NOMO-1 treated with DMSO at 0.1 percent for 48 hours (cell line): ENCODE results near the gene CIB1.
"Not testable (repeated sequence)": the region's sequence is repeated elsewhere in the genome, so short reads cannot be mapped to it uniquely, and the experiment has no call there.

Source experiments
- DNase-seq: peaks from one replicate; lab custom pipeline; 2025; ENCODE audit not compliant: unreplicated experiment; lab: John Stamatoyannopoulos, UW

The CIB1 gene

DNA sequence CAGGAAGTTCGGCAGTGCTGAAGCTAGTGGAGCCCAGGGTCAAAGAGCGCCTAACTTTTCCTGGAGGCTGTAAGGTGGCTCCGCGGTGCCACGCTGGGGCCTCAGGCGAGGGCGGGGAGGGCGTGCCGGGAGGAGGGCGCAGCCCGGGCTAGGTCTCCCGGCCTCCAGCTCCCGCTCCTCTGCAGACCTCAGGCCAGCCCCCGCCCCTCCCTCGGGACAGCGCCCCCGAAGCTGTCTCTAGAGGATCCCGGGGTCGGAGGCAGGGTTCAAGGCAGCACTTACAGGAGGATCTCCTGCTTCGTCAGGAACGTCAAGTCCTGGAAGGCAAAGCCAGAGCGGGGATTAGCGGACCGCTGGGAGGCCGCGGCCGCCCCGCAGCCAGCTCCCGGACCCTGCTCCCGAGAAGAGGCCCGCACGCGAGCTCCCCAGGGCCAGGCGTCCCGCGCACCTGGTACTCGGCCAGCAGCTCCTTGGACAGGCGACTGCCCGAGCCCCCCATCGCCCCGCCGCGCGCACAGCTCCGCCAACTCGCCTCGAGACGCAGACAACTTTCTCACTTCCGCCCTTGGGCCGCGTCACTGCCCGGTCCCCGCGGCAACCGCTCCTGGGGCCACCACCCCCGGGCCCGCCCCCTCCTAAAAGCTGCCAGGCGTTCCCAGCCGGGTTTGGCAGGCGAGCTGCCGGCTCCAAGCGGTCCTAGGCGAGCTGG, at the start of gene CIB1:
Gene CIB1, minus strand, starts transcription at position 555 of the 709 bp plus-strand sequence. Its CDS starts 56 bp downstream, at position 499.
- DNase-seq = peak; percentile 96

DNA sequence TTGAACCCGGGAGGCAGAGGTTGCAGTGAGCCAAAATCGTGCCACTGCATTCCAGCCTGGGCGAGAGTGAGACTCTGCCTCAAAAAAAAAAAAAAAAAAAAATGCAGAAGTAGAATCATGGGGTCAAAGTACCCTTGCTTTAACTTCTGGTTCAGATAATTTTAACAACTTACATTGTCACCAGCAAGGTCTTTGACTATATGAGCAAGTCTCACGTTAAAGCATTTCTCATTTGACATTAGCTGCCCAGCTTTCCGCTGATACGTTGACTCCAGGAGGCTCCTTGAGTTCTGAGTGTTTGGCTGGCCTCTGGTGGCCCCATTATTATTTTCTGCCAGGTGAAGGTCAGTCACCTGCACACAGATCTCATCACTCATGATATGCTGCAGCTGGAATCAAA, 47.9 kb upstream of the CIB1 start:
- peak; percentile 67 for DNase-seq

DNA sequence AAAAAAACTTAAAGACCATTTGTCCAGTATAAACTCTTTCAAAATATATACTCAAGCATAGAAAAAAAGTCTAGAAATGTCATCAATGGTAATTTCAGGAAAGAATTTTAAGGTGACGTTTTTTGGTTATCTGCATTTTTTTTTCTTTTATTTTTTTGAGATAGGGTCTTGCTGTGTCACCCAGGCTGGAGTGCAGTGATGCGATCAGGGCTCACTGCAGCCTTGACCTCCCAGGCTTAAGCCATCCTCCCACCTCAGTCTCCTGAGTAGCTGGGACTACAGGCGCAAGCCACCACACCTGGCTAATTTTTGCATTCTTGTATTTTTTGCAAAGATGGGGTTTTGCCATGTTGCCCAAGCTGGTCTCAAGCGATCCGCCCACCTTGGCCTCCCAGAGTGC, 47.0 kb upstream of the CIB1 start:
- not testable (repeated sequence) for DNase-seq

DNA sequence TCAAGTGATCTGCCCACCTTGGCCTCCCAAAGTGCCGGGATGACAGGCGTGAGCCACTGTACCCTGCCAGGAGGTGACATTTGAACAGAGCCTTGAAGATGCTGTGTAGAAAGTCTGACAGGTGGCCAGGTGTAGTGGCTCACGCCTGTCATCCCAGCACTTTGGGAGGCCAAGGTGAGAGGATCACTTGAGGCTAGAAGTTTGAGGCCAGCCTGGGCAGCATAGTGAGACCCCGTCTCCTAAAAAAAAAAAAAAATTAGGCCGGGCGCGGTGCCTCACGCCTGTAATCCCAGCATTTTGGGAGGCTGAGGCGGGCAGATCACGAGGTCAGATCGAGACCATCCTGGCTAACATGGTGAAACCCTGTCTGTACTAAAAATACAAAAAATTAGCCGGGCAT, 44.7 kb upstream of the CIB1 start:
- DNase-seq = not testable (repeated sequence)

DNA sequence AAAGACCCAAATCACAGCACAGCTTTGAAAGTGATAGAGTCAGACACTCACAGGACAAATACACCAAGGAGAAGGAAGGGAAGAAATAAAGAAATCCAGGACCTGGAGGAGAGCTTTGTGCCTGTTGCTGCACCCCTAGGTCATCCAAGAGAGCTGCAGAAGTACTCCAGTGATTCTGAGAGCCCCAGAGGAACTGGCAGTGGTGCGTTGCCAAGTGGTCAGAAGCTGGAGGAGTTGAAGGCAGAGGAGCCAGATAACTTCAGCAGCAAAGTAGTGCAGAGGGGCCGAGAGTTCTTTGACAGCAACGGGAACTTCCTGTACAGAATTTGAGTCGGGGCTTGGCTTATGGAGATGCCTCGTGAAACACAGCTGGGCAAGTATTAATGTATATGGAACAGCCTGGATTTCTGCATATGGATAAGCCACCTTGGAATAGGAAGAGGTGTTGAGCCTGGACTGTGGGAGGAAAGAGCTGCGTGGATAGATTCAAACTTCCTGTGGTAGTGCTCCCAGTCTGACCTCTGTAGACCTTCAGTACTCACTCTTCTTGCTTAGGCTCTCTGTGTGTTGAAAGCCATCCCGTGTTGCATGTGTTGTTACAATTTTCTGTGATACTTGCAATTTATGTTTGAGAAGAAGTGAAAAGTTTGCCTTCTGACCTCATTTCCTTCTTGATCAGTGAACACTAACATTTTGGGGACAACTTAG, 37.9 kb upstream of the CIB1 start:
- DNase-seq = no peak

DNA sequence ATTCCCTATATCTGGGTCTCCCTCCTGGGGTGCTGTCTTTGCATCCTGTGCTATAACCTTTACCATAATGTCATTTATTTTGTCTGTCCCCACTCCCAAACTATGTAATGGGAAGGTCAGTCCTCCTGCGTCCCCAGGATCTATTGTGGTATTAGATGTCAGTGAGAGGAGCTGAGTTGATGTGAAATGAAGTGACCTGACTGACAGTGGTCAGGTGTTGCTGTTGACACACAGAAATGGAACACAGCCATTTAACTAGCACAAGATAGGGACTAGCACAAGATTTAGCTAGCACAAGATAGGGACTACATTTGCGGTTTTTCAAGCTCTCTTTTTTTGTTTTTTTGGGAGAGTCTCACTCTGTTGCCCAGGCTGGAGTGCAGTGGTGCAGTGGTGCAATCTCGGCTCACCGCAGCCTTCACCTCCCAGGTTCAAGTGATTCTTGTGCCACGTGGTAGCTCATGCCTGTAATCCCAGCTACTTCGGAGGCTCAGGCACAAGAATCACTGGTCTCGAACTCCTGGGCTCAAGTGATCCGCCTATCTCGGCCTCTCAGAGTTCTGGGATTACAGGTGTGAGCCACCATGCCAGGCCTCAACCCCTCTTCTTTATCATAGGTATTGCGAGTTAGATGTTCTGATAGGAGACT, 36.9 kb upstream of the CIB1 start:
- no peak for DNase-seq

DNA sequence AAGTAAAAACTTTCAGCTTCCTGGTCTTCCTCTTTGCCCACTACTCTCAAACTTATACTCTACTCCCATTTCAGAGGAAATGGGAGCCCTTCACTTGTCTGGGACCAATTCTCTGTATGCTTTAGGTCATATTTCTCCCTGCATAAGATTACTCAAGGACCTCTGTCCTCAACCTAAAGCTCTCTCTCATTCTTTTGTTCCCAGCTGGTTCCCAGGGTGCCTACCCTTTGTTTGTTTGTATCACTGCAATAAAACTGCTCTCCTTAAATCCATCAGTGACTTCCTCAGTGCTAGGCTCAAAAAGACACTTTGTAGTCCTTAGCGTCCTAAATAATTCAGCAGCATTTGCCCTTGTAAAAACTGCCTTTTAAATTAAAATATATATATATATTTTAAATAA, 34.7 kb upstream of the CIB1 start:
- DNase-seq = no peak

DNA sequence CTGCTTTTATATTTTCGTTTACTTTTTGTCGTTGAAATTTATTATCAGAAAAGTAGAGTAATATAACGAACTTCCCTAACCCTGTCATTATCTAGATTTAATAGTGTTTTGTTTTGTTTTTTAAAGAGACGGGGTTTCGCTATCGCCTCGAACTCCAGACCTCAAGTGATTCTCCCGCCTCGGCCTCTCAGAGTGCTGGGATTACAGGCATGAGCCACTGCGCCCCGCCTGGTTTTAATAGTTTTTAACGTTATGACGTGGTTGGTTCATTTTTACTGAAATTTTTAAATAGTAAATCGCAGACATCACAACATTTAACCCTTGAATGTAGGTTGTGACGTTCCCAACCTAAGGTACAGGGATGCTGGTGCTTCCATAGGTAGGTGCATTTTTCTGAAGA, 32.7 kb upstream of the CIB1 start:
- no peak for DNase-seq

DNA sequence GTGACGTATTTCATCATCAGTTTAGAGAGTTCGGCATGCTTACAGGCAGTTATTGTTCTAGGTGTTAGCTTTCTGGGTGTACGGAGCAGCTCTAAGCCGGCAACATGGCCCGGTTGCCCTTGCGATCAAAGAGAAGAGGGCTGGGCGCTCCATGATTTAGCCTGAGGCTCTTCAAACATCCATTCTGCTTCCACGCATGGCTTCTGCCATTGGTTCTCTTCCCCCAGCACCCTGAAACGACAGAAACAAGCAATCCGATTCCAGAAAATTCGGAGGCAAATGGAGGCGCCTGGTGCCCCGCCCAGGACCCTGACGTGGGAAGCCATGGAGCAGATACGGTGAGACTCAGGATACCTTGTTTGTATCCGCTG, 32.3 kb upstream of the CIB1 start:
- DNase-seq = peak; percentile 50

DNA sequence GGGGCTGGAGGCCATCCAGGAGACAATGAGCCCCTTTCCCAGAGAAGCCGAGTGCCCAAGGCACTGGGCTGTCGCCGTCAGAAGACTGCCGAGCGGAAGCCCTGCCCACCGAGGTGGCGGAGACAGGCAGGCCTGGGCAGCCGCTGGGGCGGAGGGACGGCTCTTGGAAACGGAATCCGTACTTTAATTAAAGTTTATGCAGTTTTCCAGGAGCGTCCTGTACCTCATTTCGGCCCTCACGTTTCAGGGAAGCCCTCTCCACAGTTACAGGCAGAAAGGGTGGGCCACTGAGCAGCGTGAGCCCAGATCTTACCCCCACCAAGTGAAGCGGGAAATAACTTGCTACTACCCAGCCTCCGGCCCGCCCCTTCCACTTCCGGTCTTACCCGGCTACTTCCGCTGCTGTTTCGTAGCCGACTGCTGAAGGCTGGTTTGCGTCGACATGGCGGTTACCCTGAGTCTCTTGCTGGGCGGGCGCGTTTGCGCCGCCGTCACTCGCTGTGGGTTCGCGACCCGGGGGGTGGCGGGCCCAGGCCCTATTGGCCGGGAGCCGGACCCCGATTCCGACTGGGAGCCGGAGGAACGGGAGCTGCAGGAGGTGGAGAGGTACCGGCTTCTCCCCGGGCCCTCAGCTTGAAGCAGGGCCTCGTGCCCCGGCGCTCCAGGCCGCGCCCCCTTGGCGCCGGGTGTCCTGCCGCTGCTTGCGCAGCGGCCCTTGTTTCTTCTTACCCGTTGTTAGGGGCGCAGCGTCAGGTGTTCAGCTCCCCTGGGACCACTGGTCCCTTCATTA, 31.7 kb upstream of the CIB1 start, which contains the start of gene NGRN:
Gene NGRN, plus strand, starts transcription at position 402 of the 790 bp plus-strand sequence. Its CDS starts 41 bp downstream, at position 443.
- peak; percentile 92 for DNase-seq

DNA sequence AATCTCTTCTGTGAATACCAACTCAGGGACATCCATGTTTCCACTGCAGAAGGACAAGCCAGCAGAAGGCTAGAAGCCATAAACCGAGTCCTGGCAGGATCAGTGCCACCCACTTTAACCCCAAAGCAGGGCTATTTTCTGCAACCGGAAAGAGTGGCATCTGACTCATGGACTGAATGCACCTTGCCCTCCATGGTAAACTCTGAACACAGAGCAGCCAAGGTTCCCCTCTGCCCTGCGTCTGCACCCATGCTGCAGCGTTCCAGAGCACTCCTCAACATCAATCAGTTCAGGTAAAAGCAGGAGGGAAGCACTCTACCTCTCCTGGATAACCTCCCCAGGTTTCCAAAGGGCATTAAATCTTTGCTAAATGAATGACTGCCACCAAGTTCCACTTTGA, 30.9 kb upstream of the CIB1 start:
- peak; percentile 16 for DNase-seq

DNA sequence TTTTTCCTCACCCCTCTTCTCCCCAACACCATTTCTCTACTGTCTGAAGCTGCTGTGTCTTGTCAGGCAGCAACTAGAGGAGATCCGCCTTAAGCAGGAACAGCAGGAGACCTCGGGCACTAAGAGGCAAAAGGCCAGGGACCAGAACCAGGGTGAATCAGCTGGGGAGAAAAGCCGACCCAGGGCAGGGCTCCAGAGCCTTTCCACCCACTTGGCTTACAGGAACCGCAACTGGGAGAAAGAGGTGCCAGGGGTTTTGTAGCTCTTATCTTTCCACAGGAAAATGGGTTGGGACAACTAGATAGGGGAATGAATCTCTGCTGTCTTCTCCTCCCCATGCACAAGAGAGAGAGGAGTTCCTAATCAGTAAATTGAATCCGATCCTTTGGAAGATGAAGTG, 28.7 kb upstream of the CIB1 start:
- no peak for DNase-seq

DNA sequence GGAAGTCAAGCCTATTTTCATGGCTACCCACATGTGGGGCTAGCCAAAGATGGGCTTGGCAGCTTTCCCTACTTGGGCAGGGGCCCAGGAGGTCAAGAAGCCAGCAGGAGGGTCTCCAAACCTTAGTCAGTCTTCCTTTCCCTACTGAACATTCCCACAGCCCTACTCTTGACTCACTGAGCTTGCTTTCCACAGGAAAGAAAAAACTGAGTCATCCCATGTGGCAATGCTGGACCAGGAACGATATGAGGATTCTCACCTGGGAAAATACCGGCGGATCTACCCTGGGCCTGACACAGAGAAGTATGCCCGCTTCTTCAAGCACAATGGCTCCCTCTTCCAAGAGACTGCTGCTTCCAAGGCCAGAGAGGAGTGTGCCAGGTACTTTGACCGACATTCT, 28.1 kb upstream of the CIB1 start:
- no peak for DNase-seq

DNA sequence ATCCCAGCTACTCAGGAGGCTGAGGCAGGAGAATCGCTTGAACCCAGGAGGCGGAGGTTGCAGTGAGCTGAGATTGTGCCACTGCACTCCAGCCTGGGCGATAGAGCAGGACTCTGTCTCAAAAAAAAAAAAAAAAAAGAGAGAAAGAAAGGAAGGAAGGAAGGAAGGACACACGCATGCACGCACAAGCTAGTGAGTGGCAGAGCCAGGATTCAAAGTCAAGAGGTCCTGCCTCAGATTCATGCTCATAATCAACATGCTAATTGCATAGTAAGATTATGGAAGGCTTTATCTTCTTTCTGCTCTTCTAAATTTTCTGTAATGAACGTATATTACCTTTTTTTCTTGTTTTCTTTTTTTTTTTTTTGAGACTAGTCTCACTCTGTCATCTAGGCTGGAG, 27.0 kb upstream of the CIB1 start:
- DNase-seq = not testable (repeated sequence)

DNA sequence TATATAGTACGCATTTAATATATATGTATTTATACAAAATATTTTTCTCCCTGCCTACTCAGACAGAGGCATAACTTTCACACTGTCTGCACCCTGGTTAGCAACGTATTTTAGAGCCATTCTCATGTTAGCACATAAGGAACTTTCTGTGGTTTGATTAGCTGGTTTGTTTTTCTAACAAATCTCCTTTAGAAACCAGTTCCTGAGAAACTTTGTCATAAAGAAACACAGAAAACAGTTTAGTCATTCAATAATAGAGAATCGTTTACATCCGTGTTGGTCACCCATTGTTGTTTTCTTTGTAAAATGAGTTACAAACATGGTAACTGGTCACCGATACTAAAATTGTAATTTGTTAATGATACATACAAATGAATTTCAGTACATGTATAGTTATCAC, 25.8 kb upstream of the CIB1 start:
- DNase-seq = no peak

DNA sequence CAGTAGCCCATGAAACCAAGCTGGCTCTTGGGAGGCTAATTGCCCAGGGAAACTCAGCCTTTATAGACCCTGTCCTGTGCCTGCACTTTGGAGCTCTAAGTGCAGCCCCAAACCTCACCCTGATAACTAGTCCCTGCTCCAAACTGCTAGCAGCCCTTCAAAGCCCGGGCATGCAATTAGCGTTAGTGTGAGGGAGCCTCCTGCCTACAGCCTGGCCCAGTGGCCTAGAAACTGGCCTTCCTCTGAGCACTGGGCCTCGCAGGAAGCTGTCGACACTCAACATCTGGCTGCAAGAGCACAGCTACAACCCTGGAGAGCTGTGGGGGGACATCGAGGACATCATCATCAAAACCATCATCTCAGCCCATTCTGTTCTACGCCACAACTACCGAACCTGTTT, 24.0 kb upstream of the CIB1 start:
- DNase-seq = no peak

DNA sequence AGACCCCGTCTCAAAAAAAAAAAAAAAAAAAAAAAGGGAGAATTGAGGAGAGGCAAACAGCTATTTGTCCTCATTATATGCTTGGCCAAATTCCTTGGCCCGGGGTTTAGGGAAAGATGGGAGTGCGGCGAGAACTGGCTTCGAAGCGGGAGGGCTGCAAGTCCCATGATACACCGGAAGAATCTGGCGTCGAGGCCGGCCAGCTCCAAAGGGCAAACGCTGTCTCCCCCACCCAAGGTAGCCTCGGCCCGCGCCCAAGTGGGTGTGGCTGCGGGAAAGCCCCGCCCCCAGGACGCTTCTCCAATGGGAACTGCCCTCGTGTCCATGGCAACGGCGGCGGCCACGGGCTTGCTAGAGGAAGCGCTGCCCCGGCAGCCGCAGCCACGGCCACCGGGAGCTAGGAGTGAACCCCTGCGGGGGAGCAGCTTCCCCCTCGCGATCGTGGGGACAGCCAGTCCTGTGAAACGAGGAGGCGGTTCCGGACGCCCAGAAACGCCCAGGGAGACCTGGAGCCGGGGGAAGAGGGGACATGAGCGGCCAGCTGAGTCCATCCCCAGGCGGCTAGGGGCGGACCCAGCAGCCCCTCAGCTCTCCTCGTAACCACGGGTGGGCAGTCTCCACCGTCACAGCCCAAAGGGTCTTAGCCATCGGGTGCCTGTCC, 15.6 kb upstream of the CIB1 start, which contains the start of gene TTLL13:
Gene TTLL13, plus strand, starts transcription at position 354 of the 661 bp plus-strand sequence. CDS start 1,075 bp downstream, outside the sequence.
- DNase-seq = peak; percentile 29

DNA sequence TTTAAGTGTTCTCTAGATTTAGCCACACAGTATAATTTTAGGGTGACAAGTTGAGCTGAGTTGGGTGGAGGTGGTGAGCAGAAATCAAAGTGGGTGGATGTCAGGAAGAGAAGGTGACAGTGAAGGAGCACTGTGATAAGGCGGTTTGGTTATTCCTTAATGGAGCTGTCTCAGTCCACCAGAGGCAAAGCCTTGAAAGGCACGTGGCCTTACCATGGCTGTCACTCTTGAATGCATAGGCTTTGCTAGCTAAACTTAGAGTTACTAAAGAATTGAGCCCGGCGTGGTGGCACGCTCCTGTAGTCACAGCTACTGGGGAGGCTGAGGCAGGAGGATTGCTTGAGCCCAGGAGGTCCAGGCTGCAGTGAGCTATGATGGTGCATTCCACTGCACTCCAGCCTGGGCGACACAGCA, 15.1 kb upstream of the CIB1 start:
- DNase-seq = no peak

DNA sequence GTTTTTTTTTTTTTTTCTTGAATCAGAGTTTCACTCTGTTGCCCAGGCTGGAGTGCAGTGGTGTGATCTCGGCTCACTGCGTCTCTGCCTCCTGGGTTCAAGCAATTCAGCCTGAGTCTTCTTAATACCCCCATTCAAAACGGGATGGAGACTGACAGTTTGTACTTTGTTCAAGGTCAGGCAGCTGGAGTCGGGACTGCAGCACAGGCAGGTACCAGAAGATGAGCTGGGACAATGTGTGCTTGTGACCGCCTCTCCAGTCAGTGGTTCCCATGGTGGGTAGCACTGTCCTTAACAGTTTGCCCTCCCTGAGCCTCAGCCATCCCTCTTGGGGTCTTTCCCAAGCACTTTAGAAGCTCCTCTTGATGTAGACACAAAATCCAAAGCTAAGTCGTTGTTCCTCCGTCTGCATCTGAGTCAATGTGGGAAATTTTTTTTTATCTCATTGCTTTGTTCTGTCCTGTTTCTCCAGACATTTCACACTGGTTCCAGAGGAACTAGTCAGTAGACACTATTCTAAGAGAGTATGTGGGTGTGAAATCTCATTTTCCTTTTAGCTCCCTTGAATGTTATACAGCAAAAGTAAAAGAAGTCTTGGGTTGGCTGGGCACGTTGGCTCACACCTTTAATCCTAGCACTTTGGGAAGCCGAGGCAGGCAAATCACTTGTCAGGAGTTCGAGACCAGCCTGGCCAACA, 10.3 kb upstream of the CIB1 start:
- no peak for DNase-seq
